ENCODE measurements around the gene PRDM11.

The PRDM11 gene

GRCh38 chr11:45178223-45178622, 31.8 kb downstream of the PRDM11 start:
- no peak for DNase-seq

GRCh38 chr11:45178890-45179671, 32.6 kb downstream of the PRDM11 start:
- no peak for DNase-seq

- DNase-seq, result no peak
These were observed 33.3 kb downstream of the PRDM11 start for GRCh38 chr11:45179686-45180178.

- no peak for DNase-seq
These were observed 33.9 kb downstream of the PRDM11 start for GRCh38 chr11:45180179-45180847.

GRCh38 chr11:45180848-45181192, 34.4 kb downstream of the PRDM11 start:
- peak; percentile 62 for DNase-seq

GRCh38 chr11:45181193-45181888, 34.9 kb downstream of the PRDM11 start:
- no peak for DNase-seq

- no peak for DNase-seq
These were observed 35.6 kb downstream of the PRDM11 start for GRCh38 chr11:45181889-45182550.

- no peak for DNase-seq
These were observed 36.5 kb downstream of the PRDM11 start for GRCh38 chr11:45182902-45183301.

- DNase-seq, result no peak
These were observed 38.2 kb downstream of the PRDM11 start for GRCh38 chr11:45184640-45185039.

- no peak for DNase-seq
These were observed 38.8 kb downstream of the PRDM11 start for GRCh38 chr11:45185228-45185729.

- no peak for DNase-seq
These were observed 40.9 kb downstream of the PRDM11 start for GRCh38 chr11:45187375-45187774.

- DNase-seq, result no peak
These were observed 41.7 kb downstream of the PRDM11 start for GRCh38 chr11:45188127-45188526.

- DNase-seq, result no peak
These were observed 42.8 kb downstream of the PRDM11 start for GRCh38 chr11:45189230-45189629.

GRCh38 chr11:45193695-45194094, 47.3 kb downstream of the PRDM11 start:
- DNase-seq, result no peak

- no peak for DNase-seq
These were observed 58.3 kb downstream of the PRDM11 start for GRCh38 chr11:45204761-45205160.

- DNase-seq, result no peak
These were observed 59.5 kb downstream of the PRDM11 start for GRCh38 chr11:45205978-45206377.

- DNase-seq, result no peak
These were observed 61.7 kb downstream of the PRDM11 start for GRCh38 chr11:45208135-45208534.

GRCh38 chr11:45209000-45209879, 62.8 kb downstream of the PRDM11 start:
- DNase-seq, result no peak

GRCh38 chr11:45209891-45210699, 63.7 kb downstream of the PRDM11 start:
- DNase-seq, result no peak

GRCh38 chr11:45210846-45211245, 64.4 kb downstream of the PRDM11 start:
- no peak for DNase-seq

GRCh38 chr11:45211732-45212131, 65.3 kb downstream of the PRDM11 start:
- DNase-seq, result no peak
